HepG2 (cell line): ENCODE measurements around the gene DUSP16.

Source experiments
- FOXP1 ChIP-seq, 2 experiments: fragments of 450-650 bp in 1 of 2; IDR thresholded peaks; 2 replicates each; pipeline ENCODE4 v1.6.1; 2017 to 2018; ENCODE audit warnings: antibody characterized with exemption in 1 of 2
- FOXP4 ChIP-seq: sonication (generic); formaldehyde crosslinking; IDR thresholded peaks from 2 replicates; pipeline ENCODE4 v1.4.0; 2020; ENCODE audit warnings: missing genetic modification reagents
- KAT8 ChIP-seq: IDR thresholded peaks from 2 replicates; pipeline ENCODE4 v1.6.1; 2016; ENCODE audit warnings: missing genetic modification reagents, missing compliant biosample characterization
- PAXIP1 ChIP-seq: sonication (generic); formaldehyde crosslinking; conservative IDR thresholded peaks from 2 replicates; pipeline ENCODE4 v1.4.0; 2020; ENCODE audit warnings: mild to moderate bottlenecking, missing genetic modification reagents, moderate library complexity

- TF ChIP-seq PAXIP1 (no peak), FOXP4 (CRISPR knock-in tag) (no peak), KAT8 (no peak), FOXP1 (IDR thresholded peaks at IDR 0.05) (no peak), FOXP1 (CRISPR knock-in tag; IDR thresholded peaks at IDR 0.05) (no peak)
Measured at GRCh38 chr12:12550277-12550676, 12.4 kb downstream of the DUSP16 start.
